ENCODE data around the gene COPS4. TPM values are rescaled to one million over a fixed set of nuclear protein-coding genes. Genes with fewer than 3 reads are reported as not detected.
"Not testable (repeated sequence)": the region's sequence is repeated elsewhere in the genome, so short reads cannot be mapped to it uniquely, and the experiment has no call there.

Gene COPS4
- total and polyA plus RNA-seq, 4 donors, result 31.7 to 35.7 (median 35.2) TPM

DNA sequence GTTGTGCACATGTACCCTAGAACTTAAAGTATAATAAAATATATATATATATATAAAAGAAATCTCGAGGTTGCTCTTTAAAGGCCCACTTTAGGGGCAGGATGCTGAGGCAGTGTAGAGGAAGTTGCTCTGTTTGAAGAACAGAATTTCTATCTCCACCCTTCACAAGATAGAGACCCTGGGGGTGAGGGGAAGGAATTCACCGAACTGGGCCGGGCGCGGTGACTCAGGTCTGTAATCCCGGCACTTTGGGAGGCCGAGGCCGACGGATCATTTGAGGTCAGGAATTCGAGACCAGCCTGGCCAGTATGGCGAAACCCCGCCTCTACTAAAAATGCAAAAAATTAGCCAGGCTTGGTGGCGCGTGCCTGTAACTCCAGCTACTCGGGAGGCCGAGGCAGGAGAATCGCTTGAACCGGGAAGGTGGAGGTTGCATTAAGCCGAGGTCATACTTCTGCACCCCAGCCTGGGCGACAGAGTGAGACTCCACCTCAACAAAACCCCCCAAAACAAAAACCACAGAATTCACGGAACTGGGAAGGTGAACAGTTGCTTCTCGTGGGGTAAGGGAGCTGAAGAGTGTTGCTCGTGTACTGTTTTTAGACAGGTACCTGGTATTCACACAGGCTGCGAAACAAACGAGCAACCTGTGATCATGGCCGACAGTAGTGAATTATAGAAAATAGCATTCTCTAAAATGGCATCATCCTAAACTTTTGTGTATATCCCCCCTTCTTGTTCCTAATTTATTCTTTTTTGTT, 73.3 kb downstream of the COPS4 start:
- H3K4me3 ChIP-seq (ENCODE audit: low read length in 2 of 2), result no peak overlapping the region
- 93 to 96% methylated on average over 26 of the region's 26 CpGs for WGBS, 2 donors
- no peaks in the 10 kb centered on the region for H3K9me3 ChIP-seq (ENCODE audit: control insufficient read depth, low read length)
- ATAC-seq (ENCODE audit: low FRiP score), result no peak
- no peaks in the 10 kb centered on the region for H3K27me3 ChIP-seq (ENCODE audit: control insufficient read depth in 1 of 2, insufficient read depth in 2 of 2, low read length in 1 of 2)
- intact Hi-C loops (cut with DNase I), result no loop called here
- no peaks in the 10 kb centered on the region for H3K36me3 ChIP-seq (ENCODE audit: control insufficient read depth in 1 of 2, insufficient read depth in 2 of 2, low read length in 1 of 2)
- H3K27ac ChIP-seq (ENCODE audit: low read depth in 1 of 2, low read length in 2 of 2), result no peak overlapping the region
- no peak for DNase-seq
- no peaks in the 10 kb centered on the region for H3K4me1 ChIP-seq (ENCODE audit: control insufficient read depth in 1 of 2, insufficient read depth in 2 of 2, low read length in 2 of 2)

DNA sequence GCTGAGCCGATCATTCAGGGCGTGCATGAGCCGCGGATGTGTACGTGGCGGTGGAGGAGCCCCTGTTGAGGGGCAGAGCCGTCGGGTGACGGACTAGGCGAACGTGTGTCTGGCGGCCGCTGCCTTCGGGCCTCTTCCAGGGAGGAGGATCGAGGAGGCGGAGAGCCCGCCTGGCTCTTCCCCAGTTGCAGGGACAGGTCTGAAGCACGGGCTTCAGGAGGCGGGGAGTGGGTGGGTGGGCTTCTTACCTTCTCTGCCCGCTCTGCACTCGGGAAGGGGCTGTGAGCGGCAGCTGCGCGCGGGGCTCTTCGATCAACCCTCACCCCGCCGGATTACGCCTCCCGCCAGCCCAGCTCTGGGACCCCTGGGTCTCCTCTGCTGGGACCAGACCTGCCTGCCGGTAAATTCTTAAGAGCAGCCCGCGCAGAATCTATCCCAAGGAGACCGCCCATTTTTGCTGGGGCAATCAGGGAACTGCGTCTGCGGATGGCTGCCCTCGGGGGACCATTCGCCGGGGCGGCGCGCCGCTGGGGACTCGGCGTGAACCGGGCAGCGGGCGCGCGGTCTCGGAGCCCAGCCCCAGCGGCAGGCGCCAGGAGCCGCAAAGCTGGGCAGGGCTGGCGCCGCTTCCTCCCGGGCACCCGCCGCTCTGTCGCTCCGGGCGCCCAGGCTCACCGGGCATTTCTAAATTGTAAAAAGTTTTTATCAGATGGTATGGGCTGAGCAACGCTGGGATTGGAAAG, 74.7 kb downstream of the COPS4 start:
- 1 to 2% methylated on average over 60 to 64 of the region's 64 CpGs for WGBS, 2 donors
- Histone ChIP-seq H3K4me3 (ENCODE audit: low read length in 2 of 2) (peak overlapping the region; percentile 10 to 84), H3K9me3 (ENCODE audit: control insufficient read depth, low read length) (no peaks in the 10 kb centered on the region), H3K27me3 (ENCODE audit: control insufficient read depth in 1 of 2, insufficient read depth in 2 of 2, low read length in 1 of 2) (no peaks in the 10 kb centered on the region), H3K36me3 (ENCODE audit: control insufficient read depth in 1 of 2, insufficient read depth in 2 of 2, low read length in 1 of 2) (no peaks in the 10 kb centered on the region), H3K4me1 (ENCODE audit: control insufficient read depth in 1 of 2, insufficient read depth in 2 of 2, low read length in 2 of 2) (no peaks in the 10 kb centered on the region), H3K27ac (ENCODE audit: low read depth in 1 of 2, low read length in 2 of 2) (no peak overlapping the region)
- intact Hi-C loops (cut with DNase I), result no loop called here
- peak; percentile 85 for ATAC-seq (ENCODE audit: low FRiP score)
- peak; percentile 56 to 85 for DNase-seq

- peak; percentile 87 for ATAC-seq (ENCODE audit: low FRiP score)
- H3K36me3 ChIP-seq (ENCODE audit: control insufficient read depth in 1 of 2, insufficient read depth in 2 of 2, low read length in 1 of 2), result no peaks in the 10 kb centered on the region
- H3K9me3 ChIP-seq (ENCODE audit: control insufficient read depth, low read length), result no peaks in the 10 kb centered on the region
- 6 to 7% methylated on average over 18 of the region's 18 CpGs for WGBS, 2 donors
- intact Hi-C loops (cut with DNase I), result no loop called here
- no peaks in the 10 kb centered on the region for H3K4me1 ChIP-seq (ENCODE audit: control insufficient read depth in 1 of 2, insufficient read depth in 2 of 2, low read length in 2 of 2)
- no peaks in the 10 kb centered on the region for H3K27me3 ChIP-seq (ENCODE audit: control insufficient read depth in 1 of 2, insufficient read depth in 2 of 2, low read length in 1 of 2)
- peak overlapping the region; percentile 10 to 84 for H3K4me3 ChIP-seq (ENCODE audit: low read length in 2 of 2)
- no peak overlapping the region for H3K27ac ChIP-seq (ENCODE audit: low read depth in 1 of 2, low read length in 2 of 2)
- DNase-seq, result peak; percentile 88 to 94
These were observed 75.4 kb downstream of the COPS4 start for GRCh38 chr4:83110223-83110945.

GRCh38 chr4:83110970-83111750, 76.2 kb downstream of the COPS4 start:
- intact Hi-C loops (cut with DNase I), result no loop called here
- DNase-seq, result no peak
- H3K9me3 ChIP-seq (ENCODE audit: control insufficient read depth, low read length), result no peaks in the 10 kb centered on the region
- no peak for ATAC-seq (ENCODE audit: low FRiP score)
- H3K27ac ChIP-seq (ENCODE audit: low read depth in 1 of 2, low read length in 2 of 2), result no peak overlapping the region
- 89 to 90% methylated on average over 8 of the region's 8 CpGs for WGBS, 2 donors
- no peaks in the 10 kb centered on the region for H3K36me3 ChIP-seq (ENCODE audit: control insufficient read depth in 1 of 2, insufficient read depth in 2 of 2, low read length in 1 of 2)
- no peak overlapping the region for H3K4me3 ChIP-seq (ENCODE audit: low read length in 2 of 2)
- H3K4me1 ChIP-seq (ENCODE audit: control insufficient read depth in 1 of 2, insufficient read depth in 2 of 2, low read length in 2 of 2), result no peaks in the 10 kb centered on the region
- no peaks in the 10 kb centered on the region for H3K27me3 ChIP-seq (ENCODE audit: control insufficient read depth in 1 of 2, insufficient read depth in 2 of 2, low read length in 1 of 2)

DNA sequence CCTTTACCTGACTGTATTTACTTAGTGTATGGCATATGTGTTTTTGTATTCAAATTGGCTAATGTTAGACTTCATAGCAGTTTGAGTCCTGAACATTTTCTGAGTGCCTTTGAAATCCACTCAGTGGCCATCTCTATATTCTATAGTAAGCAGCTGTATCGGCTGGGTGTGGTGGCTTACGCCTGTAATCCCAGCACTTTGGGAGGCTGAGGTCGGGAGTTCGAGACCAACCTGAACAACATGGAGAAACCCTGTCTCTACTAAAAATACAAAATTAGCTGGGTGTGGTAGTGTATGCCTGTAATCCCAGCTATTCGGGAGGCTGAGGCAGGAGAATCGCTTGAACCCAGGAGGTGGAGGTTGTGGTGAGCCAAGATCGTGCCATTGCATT, 76.8 kb downstream of the COPS4 start:
- H3K4me3 ChIP-seq (ENCODE audit: low read length in 2 of 2); intact Hi-C loops (cut with DNase I); H3K27ac ChIP-seq (ENCODE audit: low read depth in 1 of 2, low read length in 2 of 2); H3K36me3 ChIP-seq (ENCODE audit: control insufficient read depth in 1 of 2, insufficient read depth in 2 of 2, low read length in 1 of 2); DNase-seq; ATAC-seq (ENCODE audit: low FRiP score); H3K9me3 ChIP-seq (ENCODE audit: control insufficient read depth, low read length); H3K27me3 ChIP-seq (ENCODE audit: control insufficient read depth in 1 of 2, insufficient read depth in 2 of 2, low read length in 1 of 2); H3K4me1 ChIP-seq (ENCODE audit: control insufficient read depth in 1 of 2, insufficient read depth in 2 of 2, low read length in 2 of 2): not testable (repeated sequence)
- 95 to 99% methylated on average over 7 of the region's 7 CpGs for WGBS, 2 donors

GRCh38 chr4:83112231-83112630, 77.2 kb downstream of the COPS4 start:
- no peaks in the 10 kb centered on the region for H3K36me3 ChIP-seq (ENCODE audit: control insufficient read depth in 1 of 2, insufficient read depth in 2 of 2, low read length in 1 of 2)
- intact Hi-C loops (cut with DNase I), result no loop called here
- no peak for DNase-seq
- no peak overlapping the region for H3K27ac ChIP-seq (ENCODE audit: low read depth in 1 of 2, low read length in 2 of 2)
- WGBS, 2 donors, result 84 to 93% methylated on average over 2 of the region's 2 CpGs
- no peak overlapping the region for H3K4me3 ChIP-seq (ENCODE audit: low read length in 2 of 2)
- no peaks in the 10 kb centered on the region for H3K4me1 ChIP-seq (ENCODE audit: control insufficient read depth in 1 of 2, insufficient read depth in 2 of 2, low read length in 2 of 2)
- ATAC-seq (ENCODE audit: low FRiP score), result no peak
- H3K9me3 ChIP-seq (ENCODE audit: control insufficient read depth, low read length), result no peaks in the 10 kb centered on the region
- no peaks in the 10 kb centered on the region for H3K27me3 ChIP-seq (ENCODE audit: control insufficient read depth in 1 of 2, insufficient read depth in 2 of 2, low read length in 1 of 2)

GRCh38 chr4:83112678-83113428, 77.9 kb downstream of the COPS4 start:
- H3K9me3 ChIP-seq (ENCODE audit: control insufficient read depth, low read length), result no peaks in the 10 kb centered on the region
- no peak overlapping the region for H3K4me3 ChIP-seq (ENCODE audit: low read length in 2 of 2)
- no peak overlapping the region for H3K27ac ChIP-seq (ENCODE audit: low read depth in 1 of 2, low read length in 2 of 2)
- H3K36me3 ChIP-seq (ENCODE audit: control insufficient read depth in 1 of 2, insufficient read depth in 2 of 2, low read length in 1 of 2), result no peaks in the 10 kb centered on the region
- 84 to 86% methylated on average over 16 of the region's 16 CpGs for WGBS, 2 donors
- DNase-seq (no peak), ATAC-seq (ENCODE audit: low FRiP score) (no peak)
- no peaks in the 10 kb centered on the region for H3K4me1 ChIP-seq (ENCODE audit: control insufficient read depth in 1 of 2, insufficient read depth in 2 of 2, low read length in 2 of 2)
- no peaks in the 10 kb centered on the region for H3K27me3 ChIP-seq (ENCODE audit: control insufficient read depth in 1 of 2, insufficient read depth in 2 of 2, low read length in 1 of 2)
- intact Hi-C loops (cut with DNase I), result no loop called here

DNA sequence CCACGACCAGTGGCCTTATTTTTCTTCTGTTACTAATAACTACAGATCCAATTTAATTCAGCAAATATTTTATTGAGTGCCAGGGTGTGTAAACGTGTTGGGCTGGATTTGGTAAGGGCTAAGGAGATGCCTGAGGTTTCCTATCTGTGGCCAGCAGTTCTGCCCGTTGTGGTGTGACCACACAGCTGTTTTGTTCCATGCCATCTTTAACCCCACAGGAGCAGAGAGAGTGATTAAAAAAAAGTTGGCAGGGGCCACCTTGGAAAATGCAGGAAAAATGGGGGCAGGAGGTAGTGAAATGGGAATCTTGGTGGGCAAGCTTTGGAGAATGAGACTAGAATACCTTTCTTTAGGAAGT, 78.4 kb downstream of the COPS4 start:
- 56 to 59% methylated on average over 3 of the region's 3 CpGs for WGBS, 2 donors
- H3K9me3 ChIP-seq (ENCODE audit: control insufficient read depth, low read length), result no peaks in the 10 kb centered on the region
- H3K27ac ChIP-seq (ENCODE audit: low read depth in 1 of 2, low read length in 2 of 2), result no peak overlapping the region

More for the DNA sequence above, 78.4 kb downstream of the COPS4 start:
- H3K4me1 ChIP-seq (ENCODE audit: control insufficient read depth in 1 of 2, insufficient read depth in 2 of 2, low read length in 2 of 2), result no peaks in the 10 kb centered on the region
- intact Hi-C loops (cut with DNase I), result no loop called here
- no peaks in the 10 kb centered on the region for H3K27me3 ChIP-seq (ENCODE audit: control insufficient read depth in 1 of 2, insufficient read depth in 2 of 2, low read length in 1 of 2)
- ATAC-seq (ENCODE audit: low FRiP score), result no peak
- DNase-seq, result no peak
- no peaks in the 10 kb centered on the region for H3K36me3 ChIP-seq (ENCODE audit: control insufficient read depth in 1 of 2, insufficient read depth in 2 of 2, low read length in 1 of 2)
- no peak overlapping the region for H3K4me3 ChIP-seq (ENCODE audit: low read length in 2 of 2)

Data from aorta (tissue), 5 donors.